HepG2 (cell line): ENCODE results near the gene FUNDC1. TPM values are rescaled to one million over a fixed set of nuclear protein-coding genes. Genes with fewer than 3 reads are reported as not detected.

Source experiments
- ATAC-seq: fragments of 200-7000 bp; cut with Tn5 transposase; 3 replicates; pipeline ENCODE4 v1.9.1; 2020; ENCODE audit warnings: mild to moderate bottlenecking, moderate library complexity
- BruUV-seq: library from RNA; stranded (reverse); fragments of 400-500 nt; replicated peaks from 2 replicates; lab custom pipeline; 2021; lab: Mats Ljungman, UMichigan
- CTCF ChIA-PET: fragments of 300-600 bp; formaldehyde crosslinking; extraction: SDS; loops from one replicate; lab custom pipeline; 2021; ENCODE audit warnings: low total read pairs, inconsistent platforms, low intra/inter-chr PET ratio; lab: Yijun Ruan, JAX
- POLR2A ChIA-PET: fragments of 350-600 bp; sonication (Branson Sonifier 250); formaldehyde crosslinking; loops from one replicate; lab custom pipeline; 2020; ENCODE audit warnings: antibody characterized with exemption, inconsistent platforms; lab: Yijun Ruan, JAX
- DNase-seq: peaks from one replicate; pipeline ENCODE4 v3.0.0-alpha.2; 2015; ENCODE audit warnings: low spot score
- FAIRE-seq: peaks from 3 replicates; lab custom pipeline; 2011; peaks lifted over from hg19 to GRCh38; lab: Jason Lieb, UNC
- H2AFZ ChIP-seq: one replicate; pipeline ENCODE4 v1.6.1; 2011; ENCODE audit warnings: low read length, inconsistent platforms
- H3K27ac ChIP-seq: fragments of 300-600 bp; 3 replicates; pipeline ENCODE4 v1.8.0; 2011; ENCODE audit warnings: mixed run types, mild to moderate bottlenecking, mixed read lengths, low read length, inconsistent platforms; ENCODE audit not compliant: insufficient read depth; ENCODE audit errors: extremely low read length
- H3K27me3 ChIP-seq, 2 experiments: fragments of 200-600 bp in 1 of 2; 2 replicates in 1 of 2; 3 replicates in 1 of 2; pipeline versions ENCODE4 v1.6.0 to v1.8.0; 2011; ENCODE audit warnings: low read length in 2 of 2, mild to moderate bottlenecking in 2 of 2, moderate library complexity in 2 of 2, inconsistent platforms in 1 of 2; ENCODE audit not compliant: insufficient read depth in 2 of 2, control insufficient read depth in 1 of 2
- H3K36me3 ChIP-seq, 2 experiments: fragments of 200-600 bp in 1 of 2; replicated peaks in 1 of 2; 2 replicates in 1 of 2; 3 replicates in 1 of 2; pipeline versions ENCODE4 v1.5.1 to v1.8.0; 2011; ENCODE audit warnings: low read length in 2 of 2, inconsistent platforms in 1 of 2; ENCODE audit not compliant: insufficient read depth in 2 of 2, control insufficient read depth in 1 of 2
- H3K4me1 ChIP-seq: 2 replicates; pipeline ENCODE4 v1.5.1; 2012; ENCODE audit warnings: low read length, inconsistent platforms; ENCODE audit not compliant: insufficient read depth
- H3K4me2 ChIP-seq: 2 replicates; pipeline ENCODE4 v1.6.0; 2011; ENCODE audit warnings: low read depth, low read length, inconsistent platforms
- H3K4me3 ChIP-seq, 3 experiments: fragments of 200-600 bp in 1 of 3; sonication (generic), shearing (Covaris generic) in 1 of 3; replicated peaks in 1 of 3; 2 replicates each; pipeline ENCODE4 v1.5.1; 2011 to 2016; ENCODE audit warnings: low read length in 3 of 3, inconsistent platforms in 2 of 3, low read depth in 2 of 3, mild to moderate bottlenecking in 2 of 3, control low read depth in 1 of 3, mixed read lengths in 1 of 3; ENCODE audit not compliant: insufficient read depth in 1 of 3
- H3K79me2 ChIP-seq: one replicate; pipeline ENCODE4 v1.6.1; 2011; ENCODE audit warnings: low read length, inconsistent platforms; ENCODE audit not compliant: insufficient read depth
- H3K9ac ChIP-seq: 2 replicates; pipeline ENCODE4 v1.6.0; 2011; ENCODE audit warnings: mild to moderate bottlenecking, low read depth, low read length, inconsistent platforms; ENCODE audit not compliant: insufficient read depth
- H3K9me3 ChIP-seq: 2 replicates; pipeline ENCODE4 v1.5.1; 2012; ENCODE audit warnings: mild to moderate bottlenecking, low read length
- H4K20me1 ChIP-seq: 2 replicates; pipeline ENCODE4 v1.6.0; 2011; ENCODE audit warnings: inconsistent platforms, mild to moderate bottlenecking, low read length, moderate library complexity; ENCODE audit not compliant: insufficient read depth
- CREB1 ChIP-seq, 2 experiments: fragments of 450-650 bp in 1 of 2; IDR thresholded peaks; 2 replicates each; pipeline ENCODE4 v1.6.1; 2016 to 2017; ENCODE audit warnings: control low read depth in 1 of 2, mild to moderate bottlenecking in 1 of 2, missing compliant biosample characterization in 1 of 2, missing genetic modification characterization in 1 of 2
- HMG20A ChIP-seq: IDR thresholded peaks from 2 replicates; pipeline ENCODE4 v1.6.1; 2016; ENCODE audit warnings: borderline replicate concordance
- NCOA5 ChIP-seq: sonication (generic); formaldehyde crosslinking; IDR thresholded peaks from 2 replicates; pipeline ENCODE4 v1.4.0; 2020; ENCODE audit warnings: missing genetic modification reagents
- RARG ChIP-seq: sonication (generic); formaldehyde crosslinking; IDR thresholded peaks from 2 replicates; pipeline ENCODE4 v1.4.0; 2020; ENCODE audit warnings: low read depth, mild to moderate bottlenecking, missing genetic modification reagents
- SMARCE1 ChIP-seq: fragments of 450-650 bp; IDR thresholded peaks from 2 replicates; pipeline ENCODE4 v1.6.1; 2017; ENCODE audit warnings: borderline replicate concordance
- ZEB1 ChIP-seq: IDR thresholded peaks from 2 replicates; pipeline ENCODE4 v1.6.1; 2012; ENCODE audit warnings: mild to moderate bottlenecking, low read depth, inconsistent platforms; ENCODE audit not compliant: insufficient replicate concordance
- ZNF253 ChIP-seq: sonication (generic); formaldehyde crosslinking; IDR thresholded peaks from 2 replicates; pipeline ENCODE4 v1.8.0; 2022; ENCODE audit warnings: mild to moderate bottlenecking, missing genetic modification reagents, borderline replicate concordance
- ZNF317 ChIP-seq: sonication (generic); formaldehyde crosslinking; IDR thresholded peaks from 2 replicates; pipeline ENCODE4 v1.5.0; 2020; ENCODE audit warnings: mild to moderate bottlenecking, missing genetic modification reagents
- ZNF382 ChIP-seq: sonication (generic); formaldehyde crosslinking; IDR thresholded peaks from 2 replicates; pipeline ENCODE4 v1.5.0; 2020; ENCODE audit warnings: missing genetic modification reagents, mild to moderate bottlenecking, borderline replicate concordance
- WGBS: methylation state at CpG from one replicate; pipeline ENCODE4 v1.1.6; 2017; ENCODE audit warnings: low lambda C conversion rate; 5-methylcytosine and 5-hydroxymethylcytosine counted together
- in situ Hi-C: cut with HindIII; loops from 2 replicates; pipeline ENCODE4 v1.10.0; 2017; ENCODE audit warnings: low pct_unique_long_range_greater_than_20kb; ENCODE audit not compliant: extremely low pct_ligation_motif_present
- intact Hi-C: fragments of 100-400 bp; cut with micrococcal nuclease; formaldehyde crosslinking; loops from one replicate; pipeline ENCODE4 v1.10.0; 2022; ENCODE audit not compliant: unreplicated experiment
- polyA plus RNA-seq, 8 experiments: library from polyadenylated mRNA; depleted of rRNA in 3 of 8; stranded (reverse) in 7 of 8; unstranded in 1 of 8; fragments of >200 nt; fragmentation: Illumina TruSeq in 4 of 8; extraction: Trizol in 4 of 8; gene quantifications; 2 replicates each; pipeline versions ENCODE4 v1.2.1 to v1.2.3, GENCODE V29; 2011 to 2016; ENCODE audit warnings: low read depth in 4 of 8, missing spikeins in 1 of 8, mixed read lengths in 1 of 8; ENCODE audit not compliant: insufficient read depth in 1 of 8
- total RNA-seq, 5 experiments: library from RNA; depleted of rRNA; stranded (reverse); fragments of >200 nt; fragmentation: Illumina TruSeq; extraction: Trizol; gene quantifications; 2 replicates each; pipeline ENCODE4 v1.2.3, GENCODE V29; 2016; ENCODE audit warnings: low read depth in 1 of 5
- TF ChIP-seq, protein P1 (sequence below): sonication (generic); formaldehyde crosslinking; IDR thresholded peaks from 2 replicates; pipeline ENCODE4 v1.5.0; 2020; ENCODE audit warnings: mild to moderate bottlenecking, missing genetic modification reagents, borderline replicate concordance
- TF ChIP-seq, protein P2 (sequence below): sonication (generic); formaldehyde crosslinking; IDR thresholded peaks from 2 replicates; pipeline ENCODE4 v1.8.0; 2022; ENCODE audit warnings: mild to moderate bottlenecking, missing genetic modification reagents; ENCODE audit not compliant: insufficient replicate concordance
- TF ChIP-seq, protein P3 (sequence below): sonication (generic); formaldehyde crosslinking; IDR thresholded peaks from 2 replicates; pipeline ENCODE4 v1.5.1; 2020; ENCODE audit warnings: missing genetic modification reagents, mild to moderate bottlenecking, borderline replicate concordance
- TF ChIP-seq, protein P4 (sequence below): sonication (generic); formaldehyde crosslinking; IDR thresholded peaks from 2 replicates; pipeline ENCODE4 v1.8.0; 2022; ENCODE audit warnings: missing genetic modification reagents, low read depth, mild to moderate bottlenecking, borderline replicate concordance

FUNDC1 gene
- total and polyA plus RNA-seq, 2 of the 13 experiments (the other 11 are each of a cell fraction or from before 2014, with no cell fraction given), result 11.9 to 13.9 TPM

DNA sequence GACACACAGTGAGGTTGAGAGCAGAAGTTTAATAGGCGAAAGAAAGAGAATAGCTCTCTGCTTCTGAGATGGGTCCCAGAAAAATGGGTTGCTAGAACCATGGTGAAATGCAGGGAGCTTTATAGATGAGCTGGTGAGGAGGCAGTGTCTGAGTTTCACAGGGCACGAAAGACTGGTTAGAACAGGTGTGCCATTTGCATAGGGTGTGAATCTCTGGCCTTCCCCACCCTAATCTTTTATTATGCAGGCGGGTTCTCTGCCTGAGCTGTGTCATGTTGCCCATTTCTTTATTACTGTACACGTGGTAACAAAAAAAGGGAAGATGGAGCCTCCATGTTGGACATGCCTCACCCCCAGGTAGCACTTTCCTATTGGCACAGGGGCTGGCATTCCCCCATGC, 39.1 kb downstream of the FUNDC1 start (continued):
- TF ChIP-seq, protein P1, sequence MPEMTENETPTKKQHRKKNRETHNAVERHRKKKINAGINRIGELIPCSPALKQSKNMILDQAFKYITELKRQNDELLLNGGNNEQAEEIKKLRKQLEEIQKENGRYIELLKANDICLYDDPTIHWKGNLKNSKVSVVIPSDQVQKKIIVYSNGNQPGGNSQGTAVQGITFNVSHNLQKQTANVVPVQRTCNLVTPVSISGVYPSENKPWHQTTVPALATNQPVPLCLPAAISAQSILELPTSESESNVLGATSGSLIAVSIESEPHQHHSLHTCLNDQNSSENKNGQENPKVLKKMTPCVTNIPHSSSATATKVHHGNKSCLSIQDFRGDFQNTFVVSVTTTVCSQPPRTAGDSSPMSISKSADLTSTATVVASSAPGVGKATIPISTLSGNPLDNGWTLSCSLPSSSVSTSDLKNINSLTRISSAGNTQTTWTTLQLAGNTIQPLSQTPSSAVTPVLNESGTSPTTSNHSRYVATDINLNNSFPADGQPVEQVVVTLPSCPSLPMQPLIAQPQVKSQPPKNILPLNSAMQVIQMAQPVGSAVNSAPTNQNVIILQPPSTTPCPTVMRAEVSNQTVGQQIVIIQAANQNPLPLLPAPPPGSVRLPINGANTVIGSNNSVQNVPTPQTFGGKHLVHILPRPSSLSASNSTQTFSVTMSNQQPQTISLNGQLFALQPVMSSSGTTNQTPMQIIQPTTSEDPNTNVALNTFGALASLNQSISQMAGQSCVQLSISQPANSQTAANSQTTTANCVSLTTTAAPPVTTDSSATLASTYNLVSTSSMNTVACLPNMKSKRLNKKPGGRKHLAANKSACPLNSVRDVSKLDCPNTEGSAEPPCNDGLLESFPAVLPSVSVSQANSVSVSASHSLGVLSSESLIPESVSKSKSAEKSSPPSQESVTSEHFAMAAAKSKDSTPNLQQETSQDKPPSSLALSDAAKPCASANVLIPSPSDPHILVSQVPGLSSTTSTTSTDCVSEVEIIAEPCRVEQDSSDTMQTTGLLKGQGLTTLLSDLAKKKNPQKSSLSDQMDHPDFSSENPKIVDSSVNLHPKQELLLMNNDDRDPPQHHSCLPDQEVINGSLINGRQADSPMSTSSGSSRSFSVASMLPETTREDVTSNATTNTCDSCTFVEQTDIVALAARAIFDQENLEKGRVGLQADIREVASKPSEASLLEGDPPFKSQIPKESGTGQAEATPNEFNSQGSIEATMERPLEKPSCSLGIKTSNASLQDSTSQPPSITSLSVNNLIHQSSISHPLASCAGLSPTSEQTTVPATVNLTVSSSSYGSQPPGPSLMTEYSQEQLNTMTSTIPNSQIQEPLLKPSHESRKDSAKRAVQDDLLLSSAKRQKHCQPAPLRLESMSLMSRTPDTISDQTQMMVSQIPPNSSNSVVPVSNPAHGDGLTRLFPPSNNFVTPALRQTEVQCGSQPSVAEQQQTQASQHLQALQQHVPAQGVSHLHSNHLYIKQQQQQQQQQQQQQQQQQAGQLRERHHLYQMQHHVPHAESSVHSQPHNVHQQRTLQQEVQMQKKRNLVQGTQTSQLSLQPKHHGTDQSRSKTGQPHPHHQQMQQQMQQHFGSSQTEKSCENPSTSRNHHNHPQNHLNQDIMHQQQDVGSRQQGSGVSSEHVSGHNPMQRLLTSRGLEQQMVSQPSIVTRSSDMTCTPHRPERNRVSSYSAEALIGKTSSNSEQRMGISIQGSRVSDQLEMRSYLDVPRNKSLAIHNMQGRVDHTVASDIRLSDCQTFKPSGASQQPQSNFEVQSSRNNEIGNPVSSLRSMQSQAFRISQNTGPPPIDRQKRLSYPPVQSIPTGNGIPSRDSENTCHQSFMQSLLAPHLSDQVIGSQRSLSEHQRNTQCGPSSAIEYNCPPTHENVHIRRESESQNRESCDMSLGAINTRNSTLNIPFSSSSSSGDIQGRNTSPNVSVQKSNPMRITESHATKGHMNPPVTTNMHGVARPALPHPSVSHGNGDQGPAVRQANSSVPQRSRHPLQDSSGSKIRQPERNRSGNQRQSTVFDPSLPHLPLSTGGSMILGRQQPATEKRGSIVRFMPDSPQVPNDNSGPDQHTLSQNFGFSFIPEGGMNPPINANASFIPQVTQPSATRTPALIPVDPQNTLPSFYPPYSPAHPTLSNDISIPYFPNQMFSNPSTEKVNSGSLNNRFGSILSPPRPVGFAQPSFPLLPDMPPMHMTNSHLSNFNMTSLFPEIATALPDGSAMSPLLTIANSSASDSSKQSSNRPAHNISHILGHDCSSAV (CRISPR knock-in tag), result no peak
- TF ChIP-seq ZNF317 (CRISPR knock-in tag) (no peak), CREB1 (IDR thresholded peaks at IDR 0.05) (no peak), CREB1 (CRISPR knock-in tag; IDR thresholded peaks at IDR 0.05) (no peak), SMARCE1 (no peak), ZEB1 (no peak)

DNA sequence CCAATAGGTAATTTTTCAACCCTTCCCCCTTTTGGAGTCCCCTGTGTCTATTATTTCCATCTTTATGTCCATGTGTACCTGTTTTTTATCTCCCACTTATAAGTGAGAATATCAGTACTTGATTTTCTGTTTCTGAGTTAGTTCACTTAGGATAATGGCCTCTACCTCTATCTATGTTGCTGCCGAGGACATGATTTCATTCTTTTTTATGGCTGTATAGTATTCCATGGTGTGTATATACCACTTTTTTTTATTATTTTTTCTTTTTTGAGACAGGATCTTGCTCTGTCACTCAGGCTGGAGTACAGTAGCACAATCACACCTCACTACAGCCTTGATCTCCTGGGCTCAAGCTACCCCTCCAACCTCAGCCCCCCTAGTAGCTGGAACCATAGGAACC, 47.6 kb downstream of the FUNDC1 start:
- WGBS, result 4% methylated on average over 1 of the region's 1 CpG
- H4K20me1 ChIP-seq, result no peaks in the 10 kb centered on the region
- H3K79me2 ChIP-seq, result no peaks in the 10 kb centered on the region
- ATAC-seq (no peak), DNase-seq (no peak), FAIRE-seq (no peak)
- no TSS peak for BruUV-seq
- H3K4me2 ChIP-seq, result no peak overlapping the region
- no peak overlapping the region for H3K4me3 ChIP-seq
- no peak overlapping the region for H3K9ac ChIP-seq
- H3K27ac ChIP-seq, result no peak overlapping the region
- no peak overlapping the region for H2AFZ ChIP-seq
- in situ Hi-C loops (no loop called here), intact Hi-C loops (no loop called here)
- H3K27me3 ChIP-seq, result no peaks in the 10 kb centered on the region
- H3K36me3 ChIP-seq, result no peaks in the 10 kb centered on the region
- H3K9me3 ChIP-seq, result no peaks in the 10 kb centered on the region
- ChIA-PET CTCF (no interaction called here), POLR2A (no interaction called here)
- H3K4me1 ChIP-seq, result no peaks in the 10 kb centered on the region
- TF ChIP-seq ZNF382 (no peak), HMG20A (CRISPR knock-in tag) (no peak), RARG (CRISPR knock-in tag) (no peak), NCOA5 (CRISPR knock-in tag) (no peak), ZNF253 (CRISPR knock-in tag) (no peak)
- TF ChIP-seq, protein P2, sequence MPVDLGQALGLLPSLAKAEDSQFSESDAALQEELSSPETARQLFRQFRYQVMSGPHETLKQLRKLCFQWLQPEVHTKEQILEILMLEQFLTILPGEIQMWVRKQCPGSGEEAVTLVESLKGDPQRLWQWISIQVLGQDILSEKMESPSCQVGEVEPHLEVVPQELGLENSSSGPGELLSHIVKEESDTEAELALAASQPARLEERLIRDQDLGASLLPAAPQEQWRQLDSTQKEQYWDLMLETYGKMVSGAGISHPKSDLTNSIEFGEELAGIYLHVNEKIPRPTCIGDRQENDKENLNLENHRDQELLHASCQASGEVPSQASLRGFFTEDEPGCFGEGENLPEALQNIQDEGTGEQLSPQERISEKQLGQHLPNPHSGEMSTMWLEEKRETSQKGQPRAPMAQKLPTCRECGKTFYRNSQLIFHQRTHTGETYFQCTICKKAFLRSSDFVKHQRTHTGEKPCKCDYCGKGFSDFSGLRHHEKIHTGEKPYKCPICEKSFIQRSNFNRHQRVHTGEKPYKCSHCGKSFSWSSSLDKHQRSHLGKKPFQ, result no peak
- TF ChIP-seq, protein P3, sequence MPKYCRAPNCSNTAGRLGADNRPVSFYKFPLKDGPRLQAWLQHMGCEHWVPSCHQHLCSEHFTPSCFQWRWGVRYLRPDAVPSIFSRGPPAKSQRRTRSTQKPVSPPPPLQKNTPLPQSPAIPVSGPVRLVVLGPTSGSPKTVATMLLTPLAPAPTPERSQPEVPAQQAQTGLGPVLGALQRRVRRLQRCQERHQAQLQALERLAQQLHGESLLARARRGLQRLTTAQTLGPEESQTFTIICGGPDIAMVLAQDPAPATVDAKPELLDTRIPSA (CRISPR knock-in tag), result no peak
- TF ChIP-seq, protein P4, sequence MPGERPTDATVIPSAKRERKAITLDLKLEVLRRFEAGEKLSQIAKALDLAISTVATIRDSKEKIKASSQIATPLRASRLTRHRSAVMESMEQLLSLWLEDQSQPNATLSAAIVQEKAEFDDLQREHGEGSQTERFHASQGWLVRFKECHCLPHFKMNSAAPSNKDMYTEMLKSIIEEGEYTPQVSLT (CRISPR knock-in tag), result no peak
